HG02763 (cell line): ENCODE results near the gene NELFA.

Experiments used
- ATAC-seq: cut with Tn5 transposase; IDR thresholded peaks from one replicate; pipeline ENCODE4 v1.9.1; 2021; ENCODE audit warnings: mild to moderate bottlenecking, moderate library complexity; ENCODE audit not compliant: unreplicated experiment

Gene NELFA

GRCh38 chr4:2008921-2009650 lies at the start of gene NELFA:
TSS of gene NELFA (minus strand) at chr4:2008974. CDS start at chr4:2008959, 15 bp downstream.
- peak; percentile 85 for ATAC-seq

DNA sequence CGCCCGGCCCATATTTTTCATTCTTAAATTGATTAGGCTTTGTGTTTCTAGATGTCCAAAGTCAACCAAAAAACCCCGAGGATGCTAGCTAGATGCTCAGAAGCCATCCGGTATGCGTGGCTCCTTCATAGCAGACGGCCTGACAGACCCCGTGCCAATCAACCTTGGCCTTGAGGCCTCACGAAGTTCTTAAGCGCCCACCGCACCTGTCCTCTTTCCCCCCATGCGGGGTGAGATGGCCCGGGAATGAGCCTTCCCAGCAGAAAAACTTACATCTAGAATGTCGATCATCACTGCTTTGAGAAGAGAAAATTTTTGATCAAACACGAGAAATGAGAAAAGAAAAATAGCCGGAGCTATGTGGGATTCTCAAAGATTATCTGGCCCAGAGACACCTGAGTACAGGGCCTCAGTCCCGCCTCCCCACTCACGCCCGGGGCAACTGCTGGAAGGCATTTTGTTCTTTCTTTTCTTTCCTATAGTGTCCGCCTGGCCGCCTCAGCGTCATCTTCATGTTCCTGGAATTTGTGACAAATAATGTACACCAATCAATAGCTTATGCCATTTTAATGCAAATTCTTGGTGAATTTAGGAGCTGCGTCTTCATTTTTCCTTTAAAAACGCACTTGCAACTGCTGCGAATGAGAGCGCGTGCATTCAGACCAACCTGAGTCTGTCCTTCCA lies 48.8 kb upstream of the NELFA start:
- ATAC-seq: no peak

GRCh38 chr4:2054217-2054616 lies 45.4 kb upstream of the NELFA start:
- ATAC-seq: no peak

- ATAC-seq: no peak
Measured at GRCh38 chr4:2051086-2051485, 42.3 kb upstream of the NELFA start.

DNA sequence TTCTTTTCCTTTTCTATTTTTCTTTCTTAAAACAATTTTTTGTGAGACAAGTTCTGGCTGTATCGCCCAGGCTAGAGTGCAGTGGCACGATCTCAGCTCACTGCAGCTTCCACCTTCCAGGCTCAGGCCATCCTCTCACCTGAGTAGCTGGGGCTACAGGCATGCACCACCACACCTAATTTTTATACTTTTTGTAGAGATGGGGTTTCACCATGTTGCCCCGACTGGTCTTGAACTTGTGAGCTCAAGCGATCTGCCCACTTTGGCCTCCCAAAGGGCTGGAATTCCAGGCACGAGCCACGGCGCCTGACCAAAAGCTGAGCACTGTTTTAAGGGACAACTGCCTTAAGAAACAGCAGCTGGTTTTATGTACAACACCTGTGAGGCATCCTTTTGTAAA lies 41.0 kb upstream of the NELFA start:
- ATAC-seq: no peak

DNA sequence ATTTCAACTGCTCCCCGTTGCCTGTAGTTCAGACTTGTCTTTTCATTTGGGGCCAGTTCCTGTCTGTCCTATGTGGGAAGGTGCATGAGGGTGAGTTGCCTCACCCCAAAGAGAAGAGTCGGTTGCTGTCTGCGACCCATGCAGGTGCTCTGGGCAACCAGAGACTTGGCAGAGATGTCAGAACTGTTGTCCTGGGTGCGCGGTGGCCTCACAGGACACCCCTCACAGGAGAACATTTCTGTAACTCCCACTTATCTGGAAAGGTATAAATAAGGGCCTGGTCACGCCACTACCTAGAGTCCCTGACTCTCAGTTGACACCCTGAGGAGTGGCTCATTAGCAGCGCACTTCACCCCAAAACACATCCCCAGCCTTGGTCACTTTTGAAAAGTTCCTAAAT lies 40.6 kb upstream of the NELFA start:
- no peak for ATAC-seq

- no peak for ATAC-seq
Measured at GRCh38 chr4:2048831-2049230, 40.1 kb upstream of the NELFA start.

- no peak for ATAC-seq
Measured at GRCh38 chr4:2047781-2048581, 39.2 kb upstream of the NELFA start.

- ATAC-seq: no peak
Measured at GRCh38 chr4:2047031-2047660, 38.4 kb upstream of the NELFA start.

- ATAC-seq: no peak
Measured at GRCh38 chr4:2046031-2046961, 37.5 kb upstream of the NELFA start.

GRCh38 chr4:2045518-2045951 lies 36.8 kb upstream of the NELFA start:
- ATAC-seq: no peak

GRCh38 chr4:2044542-2045517 lies 36.1 kb upstream of the NELFA start:
- no peak for ATAC-seq

GRCh38 chr4:2044119-2044485 lies 35.3 kb upstream of the NELFA start:
- ATAC-seq: no peak

GRCh38 chr4:2043396-2044118 lies 34.8 kb upstream of the NELFA start:
- ATAC-seq: no peak

DNA sequence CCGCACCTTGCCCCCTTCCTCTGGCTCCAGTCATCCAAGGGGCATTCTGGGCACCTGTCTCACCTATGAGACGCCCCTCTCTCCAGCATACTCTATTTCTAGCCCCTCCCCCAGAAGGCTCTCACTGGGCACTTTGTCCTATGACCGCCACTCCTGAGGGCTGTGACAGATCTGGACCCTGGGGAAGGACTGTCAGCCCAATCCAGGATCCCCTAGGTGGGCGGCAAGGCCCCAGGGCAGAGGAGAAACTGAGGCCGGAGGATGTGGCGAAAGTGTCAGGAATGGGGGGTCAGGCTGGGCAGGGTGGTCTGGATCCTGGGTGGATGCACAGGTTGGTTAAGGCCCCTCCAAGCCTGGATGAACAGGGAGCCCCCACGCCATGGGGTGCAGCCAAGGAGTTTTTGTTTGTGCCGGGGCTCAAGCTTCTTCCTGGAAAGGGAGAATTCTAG lies 34.2 kb upstream of the NELFA start:
- ATAC-seq: no peak

DNA sequence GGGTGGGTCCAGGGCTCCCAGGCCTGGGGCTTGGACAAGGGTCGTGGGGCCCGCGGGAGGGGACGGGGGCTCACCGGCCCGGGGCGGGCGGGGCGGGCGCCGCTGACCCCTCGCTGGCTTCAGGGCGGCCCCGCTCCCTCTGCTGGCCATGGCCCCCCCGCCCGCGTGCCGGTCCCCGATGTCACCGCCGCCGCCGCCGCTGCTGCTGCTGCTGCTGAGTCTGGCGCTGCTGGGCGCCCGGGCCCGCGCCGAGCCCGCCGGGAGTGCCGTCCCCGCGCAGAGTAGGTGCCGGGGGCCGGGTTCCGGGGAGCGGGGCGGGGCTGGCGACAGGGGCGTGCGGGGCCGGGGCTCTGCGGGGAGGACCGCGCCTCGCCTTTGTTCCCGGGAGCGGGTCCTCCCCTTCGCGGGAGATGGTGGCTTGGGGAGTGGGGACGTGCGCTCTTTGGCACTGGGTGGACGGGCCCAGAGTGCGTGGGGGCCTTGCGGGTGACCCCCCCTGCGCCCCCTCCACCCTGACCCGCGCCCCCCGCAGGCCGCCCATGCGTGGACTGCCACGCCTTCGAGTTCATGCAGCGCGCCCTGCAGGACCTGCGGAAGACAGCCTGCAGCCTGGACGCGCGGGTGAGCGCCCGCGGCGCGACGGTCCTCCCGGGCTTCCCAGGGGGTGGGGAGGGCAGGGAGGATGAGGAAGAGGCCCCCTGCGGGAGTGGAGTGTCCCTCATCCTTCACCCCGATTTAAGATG lies 33.6 kb upstream of the NELFA start:
- peak; percentile 16 for ATAC-seq
